Upper lobe of left lung (tissue), 6 donors: ENCODE measurements around the gene IMMP2L. TPM values are rescaled to one million over a fixed set of nuclear protein-coding genes. Genes with fewer than 3 reads are reported as not detected.
A peak's percentile ranks its signal among the peaks of the same experiment; 100 is the strongest.

Experiments used
- ATAC-seq, 2 donors: fragments of 200-7000 bp; cut with Tn5 transposase; one replicate each; pipeline ENCODE4 v1.9.1; 2022; ENCODE audit warnings: mild to moderate bottlenecking in 2 of 2, moderate library complexity in 2 of 2; ENCODE audit not compliant: low FRiP score in 2 of 2
- DNase-seq, 2 donors: peaks; one replicate each; pipeline ENCODE4 v3.0.0-alpha.2; 2019 to 2020
- H3K27ac ChIP-seq, 4 donors: fragments of 200-600 bp; sonication (generic); one replicate each; pipeline ENCODE4 v1.5.1; 2016 to 2019
- H3K27me3 ChIP-seq, 4 donors: fragments of 200-600 bp; sonication (generic); one replicate each; pipeline ENCODE4 v1.5.1; 2017 to 2019
- H3K36me3 ChIP-seq, 4 donors: fragments of 200-600 bp; sonication (generic); one replicate each; pipeline ENCODE4 v1.5.1; 2016 to 2019
- H3K4me1 ChIP-seq, 4 donors: fragments of 200-600 bp; sonication (generic); one replicate each; pipeline ENCODE4 v1.5.1; 2018 to 2019
- H3K4me3 ChIP-seq, 4 donors: fragments of 200-600 bp; sonication (generic); one replicate each; pipeline ENCODE4 v1.5.1; 2017 to 2019; ENCODE audit warnings: mild to moderate bottlenecking in 2 of 4, moderate library complexity in 1 of 4
- H3K9me3 ChIP-seq, 4 donors: fragments of 200-600 bp; sonication (generic); one replicate each; pipeline ENCODE4 v1.5.1; 2018 to 2019
- CTCF ChIP-seq, 6 experiments: fragments of 450-650 bp in 4 of 6; fragments of 200-600 bp in 2 of 6; sonication (generic) in 2 of 6; IDR thresholded peaks; one replicate each; pipeline ENCODE4 v1.5.1; 2016 to 2019; ENCODE audit warnings: antibody characterized with exemption in 6 of 6
- EP300 ChIP-seq, 4 donors: sonication (generic); formaldehyde crosslinking; IDR thresholded peaks; one replicate each; pipeline ENCODE4 v1.5.1; 2017; ENCODE audit warnings: antibody characterized with exemption in 4 of 4, control low read depth in 2 of 4
- POLR2A ChIP-seq, 4 donors: fragments of 450-650 bp; IDR thresholded peaks; one replicate each; pipeline ENCODE4 v1.5.1; 2016 to 2017; ENCODE audit warnings: antibody characterized with exemption in 4 of 4, mild to moderate bottlenecking in 2 of 4
- POLR2AphosphoS5 ChIP-seq, 2 donors: sonication (generic); formaldehyde crosslinking; IDR thresholded peaks; one replicate each; pipeline ENCODE4 v1.5.1; 2017; ENCODE audit warnings: antibody characterized with exemption in 2 of 2
- WGBS, 2 donors: methylation state at CpG; one replicate each; pipeline ENCODE4 v1.1.5; 2017 to 2018; 5-methylcytosine and 5-hydroxymethylcytosine counted together
- total RNA-seq, 6 donors: library from RNA; depleted of rRNA in 4 of 6; stranded (reverse); fragments of >200 nt in 4 of 6; gene quantifications; one replicate each; pipeline versions ENCODE4 v1.1.0 to v1.2.1, GENCODE V29; 2016 to 2021
- donor health status: DM: no; HTN: no; CAD: no; lungs with moderate emphysema.
- donor health status: DM: no; HTN: yes; CAD: no; lungs with severe emphysema.

Gene IMMP2L
- total RNA-seq, 6 donors from 2014 or later, result 7.1 to 17.5 (median 11.3) TPM

DNA sequence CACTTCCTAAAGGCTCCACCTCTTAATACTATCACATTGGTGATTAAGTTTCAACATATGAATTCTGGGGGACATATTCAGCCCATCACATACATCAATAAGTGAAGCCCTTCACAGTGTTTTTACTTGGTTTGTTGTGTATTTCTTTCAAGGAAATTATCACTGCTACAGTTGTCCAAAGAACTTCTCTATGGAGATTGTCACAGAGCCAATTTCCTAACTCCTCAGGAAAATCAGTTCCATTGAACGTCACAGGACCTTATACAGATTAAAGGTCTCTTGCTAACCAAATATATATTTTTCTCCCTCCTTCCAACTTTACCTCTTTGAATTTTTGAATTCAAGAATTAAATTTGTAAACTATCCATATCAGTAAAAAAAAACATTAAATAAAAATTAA, 357.0 kb downstream of the IMMP2L start:
- Histone ChIP-seq H3K36me3 (no peaks in the 10 kb centered on the region), H3K9me3 (no peaks in the 10 kb centered on the region), H3K4me3 (no peak overlapping the region), H3K27me3 (no peaks in the 10 kb centered on the region), H3K4me1 (no peaks in the 10 kb centered on the region), H3K27ac (no peak overlapping the region)
- ATAC-seq (no peak), DNase-seq (no peak)
- TF ChIP-seq POLR2A (IDR thresholded peaks at IDR 0.05) (no peak), POLR2AphosphoS5 (IDR thresholded peaks at IDR 0.05) (no peak)
- WGBS, 2 donors, result 58 to 81% methylated on average over 1 of the region's 1 CpG

DNA sequence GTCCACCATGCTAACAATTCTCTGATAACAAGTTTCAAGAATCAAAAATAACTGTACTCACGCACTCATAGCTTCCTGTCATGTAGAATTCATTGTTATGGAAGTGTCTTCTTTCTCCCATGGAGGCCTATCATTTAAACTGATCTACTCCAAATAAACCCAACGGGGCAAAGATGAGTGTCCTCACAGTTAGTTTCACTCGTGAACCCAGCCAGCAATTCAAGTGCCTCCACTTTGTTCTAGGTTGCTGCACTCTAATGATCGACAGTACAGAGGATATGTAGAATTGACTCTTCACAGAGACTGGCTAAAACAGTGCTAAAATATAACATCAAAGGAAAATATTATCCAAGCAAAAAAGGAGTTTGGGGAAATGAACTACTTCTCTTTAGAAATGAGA, 360.0 kb downstream of the IMMP2L start:
- no peaks in the 10 kb centered on the region for H3K4me1 ChIP-seq

DNA sequence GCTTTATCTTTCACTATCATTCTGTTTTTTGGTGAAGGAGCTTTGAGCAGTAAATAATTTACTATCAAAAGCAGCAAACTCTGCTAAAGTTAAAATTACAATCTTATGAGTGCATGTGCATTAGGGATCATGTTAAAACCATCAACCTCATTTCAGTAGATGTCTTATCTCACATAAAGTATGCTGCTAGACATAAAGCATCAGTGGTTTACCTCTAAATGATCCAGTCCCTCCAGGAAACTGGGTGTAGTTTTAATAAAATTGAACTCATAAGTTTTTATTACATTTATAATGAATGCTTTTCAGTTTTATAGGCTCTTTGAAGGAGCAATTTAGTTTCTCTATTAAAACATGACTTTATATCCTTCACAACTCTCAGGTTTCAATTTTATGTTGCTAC, 362.6 kb downstream of the IMMP2L start:
- Histone ChIP-seq H3K4me3 (no peak overlapping the region), H3K27ac (no peak overlapping the region), H3K36me3 (no peaks in the 10 kb centered on the region), H3K9me3 (no peaks in the 10 kb centered on the region), H3K27me3 (no peaks in the 10 kb centered on the region), H3K4me1 (no peaks in the 10 kb centered on the region)
- TF ChIP-seq CTCF (IDR thresholded peaks at IDR 0.05) (no peak), EP300 (IDR thresholded peaks at IDR 0.05) (no peak), POLR2A (IDR thresholded peaks at IDR 0.05) (no peak), POLR2AphosphoS5 (IDR thresholded peaks at IDR 0.05) (no peak)
- DNase-seq (no peak), ATAC-seq (no peak)

More for the DNA sequence above, 360.0 kb downstream of the IMMP2L start:
- H3K36me3 ChIP-seq, result no peaks in the 10 kb centered on the region
- no peak overlapping the region for H3K4me3 ChIP-seq
- no peak for DNase-seq
- no peak for TF ChIP-seq POLR2AphosphoS5 (IDR thresholded peaks at IDR 0.05)
- no peak for TF ChIP-seq CTCF (IDR thresholded peaks at IDR 0.05)
- TF ChIP-seq EP300 (IDR thresholded peaks at IDR 0.05), result no peak
- no peaks in the 10 kb centered on the region for H3K27me3 ChIP-seq
- H3K27ac ChIP-seq, result no peak overlapping the region
- WGBS, 2 donors, result 93 to 96% methylated on average over 4 of the region's 4 CpGs
- no peak for ATAC-seq
- H3K9me3 ChIP-seq, result no peaks in the 10 kb centered on the region

DNA sequence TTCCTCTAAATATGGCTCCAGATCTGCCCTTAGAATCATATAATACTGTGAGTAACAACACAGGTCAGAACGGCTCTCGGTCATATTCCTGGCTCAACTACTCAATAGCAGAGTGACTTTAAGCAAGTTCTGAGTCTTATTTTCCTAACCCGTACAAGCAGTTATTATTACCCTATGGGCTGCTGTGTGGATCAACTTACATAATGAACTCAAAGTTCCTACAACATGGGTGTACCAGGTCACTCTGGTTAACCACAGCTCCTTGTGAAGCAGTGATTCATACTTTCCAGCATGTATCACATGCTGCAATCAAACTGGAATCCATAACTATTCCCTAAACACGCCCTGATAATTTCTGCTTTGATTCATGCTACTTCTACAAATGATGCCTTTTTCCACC, 364.0 kb downstream of the IMMP2L start:
- no peak for TF ChIP-seq CTCF (IDR thresholded peaks at IDR 0.05)
- peak in 1 of 4 donors; percentile 44 for TF ChIP-seq EP300 (IDR thresholded peaks at IDR 0.05)
- TF ChIP-seq POLR2A (IDR thresholded peaks at IDR 0.05), result no peak
- Histone ChIP-seq H3K36me3 (no peaks in the 10 kb centered on the region), H3K27ac (no peak overlapping the region), H3K9me3 (no peaks in the 10 kb centered on the region), H3K27me3 (no peaks in the 10 kb centered on the region), H3K4me3 (no peak overlapping the region), H3K4me1 (no peaks in the 10 kb centered on the region)
- DNase-seq (no peak), ATAC-seq (peak in 1 of 2 donors; percentile 92)
- 81 to 86% methylated on average over 4 of the region's 4 CpGs for WGBS, 2 donors

GRCh38 chr7:111196655-111197054, 365.6 kb downstream of the IMMP2L start:
- Histone ChIP-seq H3K36me3 (no peaks in the 10 kb centered on the region), H3K27ac (no peak overlapping the region), H3K4me3 (no peak overlapping the region), H3K27me3 (no peaks in the 10 kb centered on the region), H3K9me3 (no peaks in the 10 kb centered on the region), H3K4me1 (no peaks in the 10 kb centered on the region)
- no peak for DNase-seq
- ATAC-seq, result no peak
- TF ChIP-seq POLR2A (IDR thresholded peaks at IDR 0.05) (no peak), EP300 (IDR thresholded peaks at IDR 0.05) (no peak), CTCF (IDR thresholded peaks at IDR 0.05) (no peak), POLR2AphosphoS5 (IDR thresholded peaks at IDR 0.05) (no peak)
- 92 to 93% methylated on average over 8 of the region's 8 CpGs for WGBS, 2 donors
